WTC11 (cell line): ENCODE measurements around the gene CYBB. TPM values are rescaled to one million over a fixed set of nuclear protein-coding genes. Genes with fewer than 3 reads are reported as not detected.

Experiments used
- ATAC-seq: fragments of 200-7000 bp; cut with Tn5 transposase; 2 replicates; pipeline ENCODE4 v1.10.0; 2021; ENCODE audit warnings: mild to moderate bottlenecking, moderate library complexity
- CTCF ChIA-PET: fragments of 300-600 bp; sonication (Branson Sonifier 250); formaldehyde crosslinking; loops from one replicate; lab custom pipeline; 2021; ENCODE audit warnings: antibody characterized with exemption; lab: Charles Lee
- POLR2A ChIA-PET: fragments of 350-600 bp; sonication (Branson Sonifier 250); formaldehyde crosslinking; loops from one replicate; lab custom pipeline; 2021; ENCODE audit warnings: antibody characterized with exemption; lab: Charles Lee
- DNase-seq: peaks from one replicate; pipeline ENCODE4 v3.0.0; 2021; ENCODE audit warnings: low spot score
- H3K27ac Mint-ChIP-seq: 2 replicates; pipeline ENCODE4 v1.8.0; 2021; ENCODE audit warnings: mixed read lengths
- H3K27me3 Mint-ChIP-seq: 2 replicates; pipeline ENCODE4 v1.8.0; 2021; ENCODE audit warnings: low read depth, mild to moderate bottlenecking, moderate library complexity, mixed read lengths
- H3K36me3 Mint-ChIP-seq: 2 replicates; pipeline ENCODE4 v1.8.0; 2021; ENCODE audit warnings: mixed read lengths
- H3K4me1 Mint-ChIP-seq: 2 replicates; pipeline ENCODE4 v1.8.0; 2022; ENCODE audit warnings: mixed read lengths
- H3K4me3 Mint-ChIP-seq: 2 replicates; pipeline ENCODE4 v1.8.0; 2021; ENCODE audit warnings: mild to moderate bottlenecking, moderate library complexity, mixed read lengths
- H3K9me3 Mint-ChIP-seq: 2 replicates; pipeline ENCODE4 v1.8.0; 2021; ENCODE audit warnings: mixed read lengths
- ATF1 ChIP-seq: sonication (generic); formaldehyde crosslinking; IDR thresholded peaks from 2 replicates; pipeline ENCODE4 v1.8.1; 2023; ENCODE audit warnings: mild to moderate bottlenecking, moderate library complexity, missing genetic modification reagents
- ATF3 ChIP-seq: sonication (generic); formaldehyde crosslinking; conservative IDR thresholded peaks from 2 replicates; pipeline ENCODE4 v1.8.1; 2022; ENCODE audit warnings: mild to moderate bottlenecking, missing genetic modification reagents
- CDX4 ChIP-seq: fragments of 250-450 bp; sonication (Bioruptor Pico); IDR thresholded peaks from 2 replicates; pipeline ENCODE4 v1.9.0; 2021; ENCODE audit warnings: moderate library complexity, mild to moderate bottlenecking, inconsistent platforms, borderline replicate concordance
- CREB1 ChIP-seq: sonication (generic); formaldehyde crosslinking; IDR thresholded peaks from 2 replicates; pipeline ENCODE4 v1.8.0; 2023; ENCODE audit warnings: mild to moderate bottlenecking, missing genetic modification reagents
- EMX1 ChIP-seq: fragments of 250-450 bp; sonication (Bioruptor Pico); IDR thresholded peaks from 2 replicates; pipeline ENCODE4 v1.8.0; 2021; ENCODE audit warnings: mild to moderate bottlenecking
- ETV6 ChIP-seq: sonication (generic); formaldehyde crosslinking; IDR thresholded peaks from 2 replicates; pipeline ENCODE4 v1.8.1; 2022; ENCODE audit warnings: mild to moderate bottlenecking, missing genetic modification reagents
- FOXK1 ChIP-seq: sonication (generic); formaldehyde crosslinking; IDR thresholded peaks from 2 replicates; pipeline ENCODE4 v1.8.0; 2022; ENCODE audit warnings: mild to moderate bottlenecking, moderate library complexity, missing genetic modification reagents
- FOXP4 ChIP-seq: sonication (generic); formaldehyde crosslinking; IDR thresholded peaks from 2 replicates; pipeline ENCODE4 v1.8.0; 2022; ENCODE audit warnings: mild to moderate bottlenecking, missing genetic modification reagents
- GTF2I ChIP-seq: fragments of 250-450 bp; sonication (Bioruptor Pico); conservative IDR thresholded peaks from 2 replicates; pipeline ENCODE4 v1.4.0; 2021; ENCODE audit warnings: mild to moderate bottlenecking
- IRF1 ChIP-seq: sonication (generic); formaldehyde crosslinking; IDR thresholded peaks from 2 replicates; pipeline ENCODE4 v1.8.0; 2023; ENCODE audit warnings: missing genetic modification reagents
- KAT7 ChIP-seq: sonication (generic); formaldehyde crosslinking; IDR thresholded peaks from 2 replicates; pipeline ENCODE4 v1.8.1; 2023; ENCODE audit warnings: missing genetic modification reagents, mild to moderate bottlenecking, borderline replicate concordance
- MAX ChIP-seq: sonication (generic); formaldehyde crosslinking; IDR thresholded peaks from 2 replicates; pipeline ENCODE4 v1.8.0; 2022; ENCODE audit warnings: mild to moderate bottlenecking, missing genetic modification reagents
- NFATC4 ChIP-seq: fragments of 250-450 bp; sonication (Bioruptor Pico); IDR thresholded peaks from 2 replicates; pipeline ENCODE4 v1.9.0; 2021; ENCODE audit warnings: mild to moderate bottlenecking
- NFYB ChIP-seq: sonication (generic); formaldehyde crosslinking; conservative IDR thresholded peaks from 2 replicates; pipeline ENCODE4 v1.8.0; 2022; ENCODE audit warnings: low read depth, missing genetic modification reagents
- NR1H2 ChIP-seq: sonication (generic); formaldehyde crosslinking; IDR thresholded peaks from 2 replicates; pipeline ENCODE4 v1.9.0; 2021; ENCODE audit warnings: mild to moderate bottlenecking, moderate library complexity, missing genetic modification reagents
- OVOL2 ChIP-seq: fragments of 250-450 bp; sonication (Bioruptor Pico); IDR thresholded peaks from 2 replicates; pipeline ENCODE4 v1.9.0; 2021; ENCODE audit warnings: mild to moderate bottlenecking, borderline replicate concordance
- RELA ChIP-seq: sonication (generic); formaldehyde crosslinking; IDR thresholded peaks from 2 replicates; pipeline ENCODE4 v1.8.1; 2022; ENCODE audit warnings: missing genetic modification reagents, mild to moderate bottlenecking, borderline replicate concordance
- SMAD4 ChIP-seq: sonication (generic); formaldehyde crosslinking; IDR thresholded peaks from 2 replicates; pipeline ENCODE4 v1.8.0; 2022; ENCODE audit warnings: mild to moderate bottlenecking, missing genetic modification reagents
- SOX15 ChIP-seq: fragments of 250-450 bp; sonication (Bioruptor Pico); IDR thresholded peaks from 2 replicates; pipeline ENCODE4 v1.9.0; 2021; ENCODE audit warnings: mild to moderate bottlenecking
- ZBTB43 ChIP-seq: sonication (generic); formaldehyde crosslinking; IDR thresholded peaks from 2 replicates; pipeline ENCODE4 v1.8.1; 2023; ENCODE audit warnings: mild to moderate bottlenecking, missing genetic modification reagents
- ZNF121 ChIP-seq: sonication (generic); formaldehyde crosslinking; IDR thresholded peaks from 2 replicates; pipeline ENCODE4 v1.8.0; 2023; ENCODE audit warnings: missing genetic modification reagents
- ZNF232 ChIP-seq: sonication (generic); formaldehyde crosslinking; IDR thresholded peaks from 2 replicates; pipeline ENCODE4 v1.8.0; 2022; ENCODE audit warnings: mild to moderate bottlenecking, missing genetic modification reagents
- ZNF416 ChIP-seq: fragments of 250-450 bp; sonication (Bioruptor Pico); IDR thresholded peaks from 2 replicates; pipeline ENCODE4 v1.9.0; 2021; ENCODE audit warnings: mild to moderate bottlenecking, inconsistent platforms
- ZNF671 ChIP-seq: fragments of 250-450 bp; sonication (Bioruptor Pico); IDR thresholded peaks from 2 replicates; pipeline ENCODE4 v1.8.0; 2021; ENCODE audit warnings: mild to moderate bottlenecking
- ZSCAN18 ChIP-seq: fragments of 250-450 bp; sonication (Bioruptor Pico); IDR thresholded peaks from 2 replicates; pipeline ENCODE4 v2.1.2; 2022; ENCODE audit warnings: mild to moderate bottlenecking, moderate library complexity
- total RNA-seq: library from RNA; stranded (reverse); gene quantifications from 3 replicates; pipeline ENCODE4 v1.2.3, GENCODE V29; 2021

CYBB gene
- total RNA-seq, 1 experiment from 2014 or later = 0.22 TPM

- Mint-ChIP-seq H3K27me3 (no peaks in the 10 kb centered on the region), H3K36me3 (no peaks in the 10 kb centered on the region), H3K4me3 (no peak overlapping the region), H3K27ac (no peak overlapping the region), H3K4me1 (no peaks in the 10 kb centered on the region), H3K9me3 (no peaks in the 10 kb centered on the region)
- TF ChIP-seq MAX (CRISPR knock-in tag) = no peak
- no peak for TF ChIP-seq SOX15 (CRISPR knock-in tag)
- TF ChIP-seq FOXP4 (CRISPR knock-in tag) = no peak
- no peak for TF ChIP-seq ZNF416 (CRISPR knock-in tag)
- TF ChIP-seq ZBTB43 (CRISPR knock-in tag) = no peak
- TF ChIP-seq ZNF671 = no peak
- TF ChIP-seq FOXK1 (CRISPR knock-in tag) = no peak
- no peak for TF ChIP-seq CDX4 (CRISPR knock-in tag)
- TF ChIP-seq ZNF232 (CRISPR knock-in tag) = no peak
- no peak for TF ChIP-seq ETV6 (CRISPR knock-in tag)
- no peak for TF ChIP-seq ZSCAN18 (CRISPR knock-in tag)
- TF ChIP-seq RELA (CRISPR knock-in tag) = no peak
- DNase-seq (no peak), ATAC-seq (no peak)
- POLR2A ChIA-PET = no interaction called here
- CTCF ChIA-PET = no interaction called here
Observed at GRCh38 chrX:37799936-37800335, 20.1 kb downstream of the CYBB start.

- no peaks in the 10 kb centered on the region for H3K4me1 Mint-ChIP-seq
- H3K36me3 Mint-ChIP-seq = no peaks in the 10 kb centered on the region
- H3K4me3 Mint-ChIP-seq = no peak overlapping the region
- no peaks in the 10 kb centered on the region for H3K9me3 Mint-ChIP-seq
- CTCF ChIA-PET = no interaction called here
- no peak for TF ChIP-seq EMX1 (CRISPR knock-in tag)
- ATAC-seq = no peak
- no peaks in the 10 kb centered on the region for H3K27me3 Mint-ChIP-seq
- POLR2A ChIA-PET = no interaction called here
- no peak for DNase-seq
- H3K27ac Mint-ChIP-seq = no peak overlapping the region
Observed at GRCh38 chrX:37800717-37801116, 20.9 kb downstream of the CYBB start.

GRCh38 chrX:37802028-37802427 lies 22.2 kb downstream of the CYBB start:
- POLR2A ChIA-PET = no interaction called here
- no peak for TF ChIP-seq CREB1
- no peak for TF ChIP-seq ZNF121 (CRISPR knock-in tag)
- TF ChIP-seq GTF2I (CRISPR knock-in tag) = no peak
- TF ChIP-seq ATF3 = no peak
- TF ChIP-seq NFYB = no peak
- TF ChIP-seq SMAD4 (CRISPR knock-in tag) = no peak
- no peak for TF ChIP-seq NFATC4 (CRISPR knock-in tag)
- TF ChIP-seq KAT7 (CRISPR knock-in tag) = no peak
- TF ChIP-seq RELA (CRISPR knock-in tag) = no peak
- TF ChIP-seq NR1H2 (CRISPR knock-in tag) = no peak
- TF ChIP-seq FOXP4 (CRISPR knock-in tag) = no peak
- no peak for TF ChIP-seq ATF1 (CRISPR knock-in tag)
- TF ChIP-seq IRF1 (CRISPR knock-in tag) = no peak
- no peak for TF ChIP-seq OVOL2
- no peak for TF ChIP-seq ZNF671
- TF ChIP-seq, all 79 proteins: peak for 0
- ATAC-seq = no peak
- Mint-ChIP-seq H3K36me3 (no peaks in the 10 kb centered on the region), H3K4me3 (no peak overlapping the region), H3K27ac (no peak overlapping the region), H3K9me3 (no peaks in the 10 kb centered on the region), H3K4me1 (no peaks in the 10 kb centered on the region), H3K27me3 (no peaks in the 10 kb centered on the region)
- DNase-seq = no peak
- CTCF ChIA-PET = no interaction called here
